Measurements from ENCODE around the gene DNAH1. TPM values are rescaled to one million over a fixed set of nuclear protein-coding genes. Genes with fewer than 3 reads are reported as not detected.

The DNAH1 gene
- total and polyA plus RNA-seq, 2 of the 4 experiments (the other 2 are of a cell fraction) = 2.0 to 4.0 TPM

DNA sequence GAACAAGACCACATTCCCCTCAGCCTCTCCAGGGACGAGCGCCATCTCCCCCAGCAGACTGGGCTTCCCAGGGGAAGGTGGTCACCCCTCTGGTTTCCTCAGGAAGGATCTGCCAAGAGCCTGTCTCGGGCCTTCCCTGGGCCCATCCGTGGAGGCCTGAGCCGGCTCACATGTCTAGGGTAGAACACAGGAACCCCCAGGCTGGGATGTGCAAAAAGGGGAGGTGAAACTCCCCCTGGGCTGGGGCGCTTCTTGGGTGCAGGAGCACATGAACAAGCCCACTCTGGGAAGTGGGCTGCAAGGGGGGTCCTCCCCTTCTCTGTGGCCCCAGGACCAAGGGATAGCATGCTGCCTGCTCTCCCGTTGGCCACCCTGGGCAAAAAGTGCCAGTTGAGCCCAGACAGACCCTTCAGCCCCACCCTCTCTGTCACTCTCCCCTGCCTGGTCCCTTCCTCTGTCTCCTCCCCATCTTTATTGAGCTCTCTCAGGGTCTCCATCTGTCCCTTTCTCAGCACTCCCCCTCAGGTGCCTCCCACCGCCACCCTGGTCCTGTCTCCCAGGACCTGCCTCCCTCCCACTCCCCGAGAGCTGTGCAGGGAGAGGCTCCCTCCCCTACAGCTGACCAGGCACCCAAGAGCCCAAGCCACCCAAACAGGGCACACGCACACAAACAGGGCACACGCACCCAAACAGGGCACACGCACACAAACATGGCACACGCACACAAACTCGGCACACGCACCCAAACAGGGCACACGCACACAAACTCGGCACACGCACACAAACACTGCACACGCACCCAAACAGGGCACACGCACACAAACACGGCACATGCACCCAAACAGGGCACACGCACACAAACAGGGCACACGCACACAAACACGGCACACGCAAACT lies 127.9 kb downstream of the DNAH1 start:
- no TSS peak for BruUV-seq (replicated peaks)

More for the DNA sequence above, 127.9 kb downstream of the DNAH1 start:
- no peak overlapping the region for H2AK5ac ChIP-seq (ENCODE audit: low read depth, low read length)
- ChIA-PET POLR2A (ENCODE audit: unreplicated experiment) (no interaction called here), CTCF (no interaction called here)
- H3K56ac ChIP-seq (ENCODE audit: extremely low read depth, insufficient read depth, low read length) = no peak overlapping the region
- no peak overlapping the region for H2AFZ ChIP-seq (replicated peaks; ENCODE audit: low read length, poor library complexity)
- H3K14ac ChIP-seq (replicated peaks; ENCODE audit: low read depth, low read length) = no peak overlapping the region
- no peaks in the 10 kb centered on the region; the same call in none of the 2 replicates for H4K20me1 ChIP-seq (ENCODE audit: insufficient read depth, low read length)
- no peak overlapping the region for H2BK120ac ChIP-seq (ENCODE audit: low read depth, low read length)
- no peaks in the 10 kb centered on the region for H3K9me1 ChIP-seq (ENCODE audit: insufficient read depth, low read length)
- no peak overlapping the region for H3K4ac ChIP-seq (ENCODE audit: low read depth, low read length)
- H2BK15ac ChIP-seq (ENCODE audit: low read depth, low read length) = no peak overlapping the region
- in situ Hi-C loops (cut with MboI; ENCODE audit: low sequenced_read_pairs) (no loop called here), intact Hi-C loops (cut with micrococcal nuclease) (no loop called here), dilution Hi-C loops (cut with HindIII; ENCODE audit: low sequenced_read_pairs, unreplicated experiment) (no loop called here)
- WGBS, 2 experiments (ENCODE audit: extremely low coverage in 2 of 2, insufficient read length in 1 of 2) = 87% methylated on average over 14 of the region's 25 CpGs; no CpG with 5 or more reads in 1 of the 2 experiments
- H3K79me1 ChIP-seq (ENCODE audit: low read depth in 1 of 2, low read length in 2 of 2) = no peaks in the 10 kb centered on the region
- H2AK9ac ChIP-seq (replicated peaks; ENCODE audit: low read depth, low read length, poor library complexity) = no peak overlapping the region
- H3K4me2 ChIP-seq (ENCODE audit: low read depth, low read length) = no peak overlapping the region
- H3K18ac ChIP-seq (ENCODE audit: low read depth, low read length) = no peak overlapping the region
- no peaks in the 10 kb centered on the region for H3K36me3 ChIP-seq (ENCODE audit: control insufficient read depth, insufficient read depth, low read length)
- H4K91ac ChIP-seq (ENCODE audit: insufficient read depth, low read depth, low read length) = no peak overlapping the region
- no peak overlapping the region for H4K5ac ChIP-seq (ENCODE audit: low read depth, low read length)
- DNase-seq (no peak), ATAC-seq (ENCODE audit: low read depth) (no peak)
- H3K27ac ChIP-seq (ENCODE audit: insufficient read depth, low read length) = no peak overlapping the region
- H4K8ac ChIP-seq (ENCODE audit: low read depth in 2 of 2, low read length in 2 of 2) = no peak overlapping the region
- H3K23ac ChIP-seq (ENCODE audit: low read depth, low read length) = no peak overlapping the region
- no peaks in the 10 kb centered on the region for H3K27me3 ChIP-seq (ENCODE audit: control insufficient read depth, insufficient read depth, low read length)
- H3K9me3 ChIP-seq (ENCODE audit: control insufficient read depth, insufficient read depth, low read length) = no peaks in the 10 kb centered on the region
- no peak overlapping the region for H2BK20ac ChIP-seq (ENCODE audit: low read depth, low read length)
- no peaks in the 10 kb centered on the region for H3K4me1 ChIP-seq (ENCODE audit: control insufficient read depth, insufficient read depth, low read length)
- H3K4me3 ChIP-seq (ENCODE audit: insufficient read depth, low read depth, low read length) = no peak overlapping the region
- H2BK5ac ChIP-seq (ENCODE audit: low read depth, low read length, poor library complexity, severe bottlenecking) = no peak overlapping the region
- no peak overlapping the region for H3K9ac ChIP-seq (ENCODE audit: low read depth, low read length)
- TF ChIP-seq RCOR1 (IDR thresholded peaks at IDR 0.05; ENCODE audit: insufficient replicate concordance, low read length) (no peak), FOS (IDR thresholded peaks at IDR 0.05; ENCODE audit: low read depth, low read length) (no peak), RAD21 (IDR thresholded peaks at IDR 0.05; ENCODE audit: low read length) (no peak), MAFK (IDR thresholded peaks at IDR 0.05; ENCODE audit: low read depth, low read length) (no peak)
- TF ChIP-seq, protein P1, sequence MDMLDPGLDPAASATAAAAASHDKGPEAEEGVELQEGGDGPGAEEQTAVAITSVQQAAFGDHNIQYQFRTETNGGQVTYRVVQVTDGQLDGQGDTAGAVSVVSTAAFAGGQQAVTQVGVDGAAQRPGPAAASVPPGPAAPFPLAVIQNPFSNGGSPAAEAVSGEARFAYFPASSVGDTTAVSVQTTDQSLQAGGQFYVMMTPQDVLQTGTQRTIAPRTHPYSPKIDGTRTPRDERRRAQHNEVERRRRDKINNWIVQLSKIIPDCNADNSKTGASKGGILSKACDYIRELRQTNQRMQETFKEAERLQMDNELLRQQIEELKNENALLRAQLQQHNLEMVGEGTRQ (IDR thresholded peaks at IDR 0.05; ENCODE audit: low read depth, low read length) = no peak
